ENCODE measurements around the gene LDLRAD3. TPM values are rescaled to one million over a fixed set of nuclear protein-coding genes. Genes with fewer than 3 reads are reported as not detected.
A peak's percentile ranks its signal among the peaks of the same experiment; 100 is the strongest.

The LDLRAD3 gene
- polyA plus RNA-seq, 3 donors = 7.3 to 14.1 (median 10.4) TPM

GRCh38 chr11:36135076-36135475 lies 191.2 kb downstream of the LDLRAD3 start:
- no peaks in the 10 kb centered on the region for H3K9me3 ChIP-seq (replicated peaks in 1 of 2; ENCODE audit: control insufficient read depth in 1 of 2, insufficient read depth in 1 of 2, low read length in 2 of 2)
- 100% methylated on average over 2 of the region's 2 CpGs for WGBS (ENCODE audit: insufficient coverage)
- Mint-ChIP-seq H3K36me3 (peaks cover 13 to 18% of the 10 kb centered on the region in 2 donors), H3K27ac (no peak overlapping the region), H3K27me3 (ENCODE audit: low read depth in 3 of 3) (peaks cover 0 to 4% (median 3%) of the 10 kb centered on the region in 3 donors), H3K4me1 (no peaks in the 10 kb centered on the region), H3K9me3 (peaks cover 0 to 9% (median 0%) of the 10 kb centered on the region in 7 donors), H3K4me3 (no peak overlapping the region)
- TF ChIP-seq, protein P1, sequence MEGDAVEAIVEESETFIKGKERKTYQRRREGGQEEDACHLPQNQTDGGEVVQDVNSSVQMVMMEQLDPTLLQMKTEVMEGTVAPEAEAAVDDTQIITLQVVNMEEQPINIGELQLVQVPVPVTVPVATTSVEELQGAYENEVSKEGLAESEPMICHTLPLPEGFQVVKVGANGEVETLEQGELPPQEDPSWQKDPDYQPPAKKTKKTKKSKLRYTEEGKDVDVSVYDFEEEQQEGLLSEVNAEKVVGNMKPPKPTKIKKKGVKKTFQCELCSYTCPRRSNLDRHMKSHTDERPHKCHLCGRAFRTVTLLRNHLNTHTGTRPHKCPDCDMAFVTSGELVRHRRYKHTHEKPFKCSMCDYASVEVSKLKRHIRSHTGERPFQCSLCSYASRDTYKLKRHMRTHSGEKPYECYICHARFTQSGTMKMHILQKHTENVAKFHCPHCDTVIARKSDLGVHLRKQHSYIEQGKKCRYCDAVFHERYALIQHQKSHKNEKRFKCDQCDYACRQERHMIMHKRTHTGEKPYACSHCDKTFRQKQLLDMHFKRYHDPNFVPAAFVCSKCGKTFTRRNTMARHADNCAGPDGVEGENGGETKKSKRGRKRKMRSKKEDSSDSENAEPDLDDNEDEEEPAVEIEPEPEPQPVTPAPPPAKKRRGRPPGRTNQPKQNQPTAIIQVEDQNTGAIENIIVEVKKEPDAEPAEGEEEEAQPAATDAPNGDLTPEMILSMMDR (IDR thresholded peaks at IDR 0.05) = no peak
- H3K4me2 ChIP-seq (replicated peaks; ENCODE audit: extremely low read depth, low read length, poor library complexity, severe bottlenecking) = no peak overlapping the region
- intact Hi-C loops (cut with micrococcal nuclease) = no loop called here
- no peak overlapping the region for H3K27ac ChIP-seq (ENCODE audit: low read depth in 1 of 2, low read length in 2 of 2)
- H3K4me1 ChIP-seq (ENCODE audit: control insufficient read depth in 1 of 2, insufficient read depth in 2 of 2, low read length in 2 of 2) = no peaks in the 10 kb centered on the region
- no peak for DNase-seq
- H3K9ac ChIP-seq (ENCODE audit: insufficient read depth, low read length, poor library complexity, severe bottlenecking) = no peak overlapping the region
- no peak overlapping the region for H2AFZ ChIP-seq (ENCODE audit: insufficient read depth, low read depth, low read length, poor library complexity, severe bottlenecking)
- no peaks in the 10 kb centered on the region for H3K27me3 ChIP-seq (ENCODE audit: control insufficient read depth in 2 of 2, insufficient read depth in 2 of 2, low read length in 2 of 2)
- H3K79me2 ChIP-seq (ENCODE audit: insufficient read depth, low read length) = no peaks in the 10 kb centered on the region
- no peak overlapping the region for H3K4me3 ChIP-seq (replicated peaks in 1 of 3; ENCODE audit: low read depth in 2 of 3, low read length in 3 of 3)
- peaks cover 4% of the 10 kb centered on the region for H4K20me1 ChIP-seq (ENCODE audit: insufficient read depth, low read length)
- no peaks in the 10 kb centered on the region for H3K36me3 ChIP-seq (replicated peaks in 1 of 2; ENCODE audit: control insufficient read depth in 1 of 2, insufficient read depth in 2 of 2, low read length in 2 of 2)

DNA sequence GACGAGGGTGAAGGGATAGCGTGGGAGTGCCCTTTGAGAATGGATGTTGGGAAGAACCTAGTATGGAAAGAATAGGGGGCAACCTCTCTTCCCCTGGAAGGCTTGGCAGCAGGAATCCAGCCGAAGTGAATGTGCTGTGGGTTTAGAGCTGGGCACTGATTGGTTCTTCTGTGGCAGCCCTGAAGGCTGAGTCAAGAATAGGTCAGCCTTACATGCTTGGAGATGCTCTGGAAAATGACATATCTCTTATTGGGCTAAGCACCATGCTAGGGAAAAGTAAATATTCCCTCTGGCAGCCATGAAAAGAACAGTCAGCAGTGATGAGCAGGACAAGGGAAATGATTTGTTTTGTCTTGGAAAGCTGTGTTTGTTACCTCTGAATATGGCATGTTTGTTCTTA lies 195.9 kb downstream of the LDLRAD3 start:
- Mint-ChIP-seq H3K4me1 (no peaks in the 10 kb centered on the region), H3K27me3 (ENCODE audit: low read depth in 3 of 3) (peaks cover 0 to 2% (median 0%) of the 10 kb centered on the region in 3 donors), H3K36me3 (peaks cover 11 to 16% of the 10 kb centered on the region in 2 donors), H3K4me3 (no peak overlapping the region), H3K27ac (peak overlapping the region in 1 of 7 donors; percentile 15), H3K9me3 (peaks cover 0 to 6% (median 3%) of the 10 kb centered on the region in 7 donors)
- no peak overlapping the region for H3K9ac ChIP-seq (ENCODE audit: insufficient read depth, low read length, poor library complexity, severe bottlenecking)
- TF ChIP-seq, protein P1 (IDR thresholded peaks at IDR 0.05) = no peak
- H3K4me2 ChIP-seq (replicated peaks; ENCODE audit: extremely low read depth, low read length, poor library complexity, severe bottlenecking) = no peak overlapping the region
- DNase-seq = no peak
- H3K9me3 ChIP-seq (replicated peaks in 1 of 2; ENCODE audit: control insufficient read depth in 1 of 2, insufficient read depth in 1 of 2, low read length in 2 of 2) = no peaks in the 10 kb centered on the region
- intact Hi-C loops (cut with micrococcal nuclease) = no loop called here
- no peaks in the 10 kb centered on the region for H4K20me1 ChIP-seq (ENCODE audit: insufficient read depth, low read length)
- H3K27ac ChIP-seq (ENCODE audit: low read depth in 1 of 2, low read length in 2 of 2) = no peak overlapping the region
- no peaks in the 10 kb centered on the region for H3K27me3 ChIP-seq (ENCODE audit: control insufficient read depth in 2 of 2, insufficient read depth in 2 of 2, low read length in 2 of 2)
- no peaks in the 10 kb centered on the region for H3K79me2 ChIP-seq (ENCODE audit: insufficient read depth, low read length)
- H3K4me3 ChIP-seq (replicated peaks in 1 of 3; ENCODE audit: low read depth in 2 of 3, low read length in 3 of 3) = no peak overlapping the region
- H3K36me3 ChIP-seq (replicated peaks in 1 of 2; ENCODE audit: control insufficient read depth in 1 of 2, insufficient read depth in 2 of 2, low read length in 2 of 2) = no peaks in the 10 kb centered on the region
- 100% methylated on average over 3 of the region's 3 CpGs for WGBS (ENCODE audit: insufficient coverage)
- H2AFZ ChIP-seq (ENCODE audit: insufficient read depth, low read depth, low read length, poor library complexity, severe bottlenecking) = no peak overlapping the region
- H3K4me1 ChIP-seq (ENCODE audit: control insufficient read depth in 1 of 2, insufficient read depth in 2 of 2, low read length in 2 of 2) = no peaks in the 10 kb centered on the region
